Activated naive CD8-positive, alpha-beta T cell treated with anti-CD3 and anti-CD28 coated beads, Interleukin-2, amount 10 ng/mL, durations not matched to agents 7 days and 5 days (primary cell): Measurements from ENCODE around the gene TLX3. TPM values are rescaled to one million over a fixed set of nuclear protein-coding genes. Genes with fewer than 3 reads are reported as not detected.
A peak's percentile ranks its signal among the peaks of the same experiment; 100 is the strongest.
"Not testable (repeated sequence)": the region's sequence is repeated elsewhere in the genome, so short reads cannot be mapped to it uniquely, and the experiment has no call there.

Experiments used
- ATAC-seq: fragments of 150-1000 bp; cut with Tn5 transposase; one replicate; pipeline ENCODE4 v1.10.0; 2021; ENCODE audit warnings: low read depth, moderate library complexity
- POLR2A ChIA-PET: fragments of 350-600 bp; sonication (Branson Sonifier 250); formaldehyde crosslinking; loops from one replicate; lab custom pipeline; 2021; ENCODE audit warnings: antibody characterized with exemption; lab: Charles Lee
- DNase-seq: peaks from one replicate; pipeline ENCODE4 v3.0.0; 2021
- H3K27ac Mint-ChIP-seq: one replicate; pipeline ENCODE4 v1.8.0; 2022; ENCODE audit warnings: mild to moderate bottlenecking, mixed read lengths
- H3K27me3 Mint-ChIP-seq: one replicate; pipeline ENCODE4 v1.8.0; 2022; ENCODE audit warnings: mild to moderate bottlenecking, moderate library complexity, mixed read lengths
- H3K36me3 Mint-ChIP-seq: one replicate; pipeline ENCODE4 v1.8.0; 2021; ENCODE audit warnings: mild to moderate bottlenecking, mixed read lengths
- H3K4me1 Mint-ChIP-seq: one replicate; pipeline ENCODE4 v1.8.0; 2021; ENCODE audit warnings: mixed read lengths
- H3K4me3 Mint-ChIP-seq: one replicate; pipeline ENCODE4 v1.8.0; 2022; ENCODE audit warnings: mild to moderate bottlenecking, moderate library complexity, mixed read lengths
- H3K9me3 Mint-ChIP-seq: one replicate; pipeline ENCODE4 v1.8.0; 2021; ENCODE audit warnings: mixed read lengths
- total RNA-seq, 2 experiments: library from RNA; stranded (reverse); gene quantifications; one replicate each; pipeline ENCODE4 v1.2.3, GENCODE V29; 2021

TLX3 gene
- total RNA-seq, 2 experiments from 2014 or later = not detected

GRCh38 chr5:171285465-171285864 is 23.6 kb upstream of the TLX3 start:
- no peaks in the 10 kb centered on the region for H3K9me3 Mint-ChIP-seq
- POLR2A ChIA-PET = no interaction called here
- H3K27me3 Mint-ChIP-seq = peaks cover 41% of the 10 kb centered on the region
- no peaks in the 10 kb centered on the region for H3K36me3 Mint-ChIP-seq
- H3K4me1 Mint-ChIP-seq = no peaks in the 10 kb centered on the region
- ATAC-seq (no peak), DNase-seq (no peak)
- H3K4me3 Mint-ChIP-seq = no peak overlapping the region
- no peak overlapping the region for H3K27ac Mint-ChIP-seq

GRCh38 chr5:171288066-171288465 is 21.0 kb upstream of the TLX3 start:
- H3K27me3 Mint-ChIP-seq = peaks cover 42% of the 10 kb centered on the region
- no peak overlapping the region for H3K27ac Mint-ChIP-seq
- POLR2A ChIA-PET = no interaction called here
- H3K4me1 Mint-ChIP-seq = no peaks in the 10 kb centered on the region
- no peak for DNase-seq
- no peaks in the 10 kb centered on the region for H3K36me3 Mint-ChIP-seq
- no peaks in the 10 kb centered on the region for H3K9me3 Mint-ChIP-seq
- no peak overlapping the region for H3K4me3 Mint-ChIP-seq
- ATAC-seq = no peak

DNA sequence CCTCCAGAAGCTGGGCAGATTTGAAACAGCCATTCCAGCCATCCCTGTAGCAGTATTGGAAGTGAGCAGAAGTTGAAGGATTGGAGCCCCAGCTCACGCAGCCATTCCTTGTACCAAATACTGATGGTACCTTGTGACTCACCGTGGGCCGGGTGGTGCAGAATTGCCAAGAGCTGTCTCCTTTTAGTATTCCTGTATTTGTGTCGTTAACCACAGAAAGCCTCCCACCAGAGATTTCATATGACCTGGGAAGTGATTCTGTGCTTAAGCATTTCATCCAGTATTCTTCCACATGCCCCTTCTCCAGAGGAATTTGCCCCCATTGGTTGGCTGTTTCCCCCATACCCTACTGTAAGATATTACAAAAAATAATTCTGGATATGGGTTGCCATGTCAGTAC is 17.7 kb upstream of the TLX3 start:
- no peak for ATAC-seq
- H3K9me3 Mint-ChIP-seq = no peaks in the 10 kb centered on the region
- POLR2A ChIA-PET = no interaction called here
- DNase-seq = no peak
- H3K4me1 Mint-ChIP-seq = no peaks in the 10 kb centered on the region
- peaks cover 37% of the 10 kb centered on the region for H3K27me3 Mint-ChIP-seq
- H3K36me3 Mint-ChIP-seq = peaks cover 1% of the 10 kb centered on the region
- H3K4me3 Mint-ChIP-seq = no peak overlapping the region
- H3K27ac Mint-ChIP-seq = no peak overlapping the region

GRCh38 chr5:171295299-171295698 is 13.7 kb upstream of the TLX3 start:
- no peak for DNase-seq
- no peaks in the 10 kb centered on the region for H3K4me1 Mint-ChIP-seq

GRCh38 chr5:171295801-171296200 is 13.2 kb upstream of the TLX3 start:
- no peak for ATAC-seq
- Mint-ChIP-seq H3K27me3 (peaks cover 44% of the 10 kb centered on the region), H3K4me3 (no peak overlapping the region), H3K36me3 (peaks cover 1% of the 10 kb centered on the region), H3K27ac (no peak overlapping the region), H3K4me1 (no peaks in the 10 kb centered on the region), H3K9me3 (no peaks in the 10 kb centered on the region)
- no peak for DNase-seq
- POLR2A ChIA-PET = no interaction called here

More at GRCh38 chr5:171295299-171295698, 13.7 kb upstream of the TLX3 start:
- Mint-ChIP-seq H3K9me3 (no peaks in the 10 kb centered on the region), H3K4me3 (no peak overlapping the region), H3K27me3 (peaks cover 39% of the 10 kb centered on the region), H3K36me3 (peaks cover 1% of the 10 kb centered on the region), H3K27ac (no peak overlapping the region)
- no peak for ATAC-seq
- POLR2A ChIA-PET = no interaction called here

DNA sequence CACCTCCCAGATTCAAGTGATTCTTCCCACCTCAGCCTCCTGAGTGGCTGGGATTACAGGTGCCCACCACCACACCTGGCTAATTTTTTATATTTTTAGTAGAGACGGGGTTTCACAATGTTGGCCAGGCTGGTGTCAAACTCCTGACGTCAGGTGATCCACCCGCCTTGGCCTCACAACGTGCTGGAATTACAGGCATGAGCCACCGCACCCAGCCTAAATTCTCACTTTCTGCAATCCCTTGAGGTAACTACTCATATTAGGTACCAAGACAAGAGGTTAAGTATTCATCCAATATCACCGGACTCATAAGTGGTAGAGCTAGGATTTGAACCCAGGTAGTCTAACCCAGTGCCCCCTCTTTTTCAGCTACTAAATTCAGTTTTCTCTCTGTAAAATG is 11.1 kb upstream of the TLX3 start:
- H3K27me3 Mint-ChIP-seq = peaks cover 45% of the 10 kb centered on the region
- POLR2A ChIA-PET, ATAC-seq: not testable (repeated sequence)

GRCh38 chr5:171299228-171299627 is 9.8 kb upstream of the TLX3 start:
- H3K36me3 Mint-ChIP-seq = peaks cover 1% of the 10 kb centered on the region
- H3K27me3 Mint-ChIP-seq = peaks cover 52% of the 10 kb centered on the region
- H3K27ac Mint-ChIP-seq = no peak overlapping the region
- H3K9me3 Mint-ChIP-seq = no peaks in the 10 kb centered on the region
- POLR2A ChIA-PET = no interaction called here
- H3K4me1 Mint-ChIP-seq = no peaks in the 10 kb centered on the region
- H3K4me3 Mint-ChIP-seq = no peak overlapping the region
- ATAC-seq (no peak), DNase-seq (no peak)

More for the DNA sequence above, 11.1 kb upstream of the TLX3 start:
- H3K9me3 Mint-ChIP-seq, H3K4me1 Mint-ChIP-seq, H3K36me3 Mint-ChIP-seq, H3K4me3 Mint-ChIP-seq, H3K27ac Mint-ChIP-seq, DNase-seq: not testable (repeated sequence)

DNA sequence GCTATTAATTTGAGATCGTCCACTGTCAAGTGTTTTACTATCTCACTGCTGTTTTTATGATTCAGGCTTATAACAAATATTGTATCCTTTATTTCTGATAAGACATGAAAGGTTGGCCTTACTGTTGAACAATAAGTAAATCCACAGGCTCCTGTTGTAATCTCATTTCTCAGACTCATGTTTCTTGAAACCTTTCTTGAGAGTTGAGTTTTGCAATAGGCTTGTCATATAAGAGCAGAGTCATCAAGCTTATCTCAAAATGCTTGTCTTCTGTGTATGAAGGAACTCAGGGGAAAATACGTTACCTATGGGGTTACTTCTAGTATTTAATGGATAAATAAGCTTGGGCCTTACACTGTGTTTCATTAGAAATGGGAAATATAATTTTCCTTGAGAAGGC is 9.2 kb upstream of the TLX3 start:
- ATAC-seq = no peak
- POLR2A ChIA-PET = no interaction called here
- H3K36me3 Mint-ChIP-seq = no peaks in the 10 kb centered on the region
- H3K27me3 Mint-ChIP-seq = peaks cover 56% of the 10 kb centered on the region
- no peaks in the 10 kb centered on the region for H3K9me3 Mint-ChIP-seq
- H3K4me1 Mint-ChIP-seq = no peaks in the 10 kb centered on the region
- H3K27ac Mint-ChIP-seq = no peak overlapping the region
- no peak overlapping the region for H3K4me3 Mint-ChIP-seq
- no peak for DNase-seq

- no peak for ATAC-seq
- peaks cover 52% of the 10 kb centered on the region for H3K27me3 Mint-ChIP-seq
Observed at GRCh38 chr5:171300358-171300757, 8.7 kb upstream of the TLX3 start.

DNA sequence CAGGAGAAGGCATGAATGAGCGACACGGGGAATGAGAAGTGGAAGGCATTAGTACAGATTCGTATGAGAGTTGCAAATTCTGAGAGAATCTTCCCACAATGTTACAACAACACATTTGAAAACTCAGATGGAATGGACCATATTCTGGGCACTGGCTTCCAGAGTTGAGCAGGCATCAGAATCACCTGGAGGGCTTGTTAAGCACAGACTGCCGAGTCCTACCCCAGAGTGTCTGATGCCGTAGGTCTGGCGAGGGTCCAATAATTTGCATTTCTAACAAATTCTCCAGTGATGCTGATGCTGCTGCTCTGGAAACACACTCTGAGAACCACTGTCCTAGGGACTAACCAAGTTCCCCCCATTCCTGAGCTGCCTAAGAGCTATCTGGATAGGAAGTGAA is 2.9 kb upstream of the TLX3 start:
- Mint-ChIP-seq H3K27me3 (peaks cover 72% of the 10 kb centered on the region), H3K9me3 (no peaks in the 10 kb centered on the region), H3K36me3 (no peaks in the 10 kb centered on the region), H3K27ac (no peak overlapping the region), H3K4me1 (peaks cover 10% of the 10 kb centered on the region), H3K4me3 (no peak overlapping the region)
- DNase-seq = no peak
- no peak for ATAC-seq
- POLR2A ChIA-PET = interaction anchor here (1.1 kb wide), 1 partner anchor 579 kb away, joined by 3 read pairs; no protein-coding TSS in a partner anchor

More at GRCh38 chr5:171300358-171300757, 8.7 kb upstream of the TLX3 start:
- Mint-ChIP-seq H3K9me3 (no peaks in the 10 kb centered on the region), H3K27ac (no peak overlapping the region), H3K36me3 (no peaks in the 10 kb centered on the region), H3K4me1 (no peaks in the 10 kb centered on the region), H3K4me3 (no peak overlapping the region)
- POLR2A ChIA-PET = no interaction called here
- DNase-seq = no peak

GRCh38 chr5:171306781-171307591 is 2.1 kb upstream of the TLX3 start:
- POLR2A ChIA-PET = interaction anchor here (0.5 to 1.1 kb wide), 2 partner anchors 86 to 579 kb away, joined by 3 read pairs; no protein-coding TSS in a partner anchor
- no peak overlapping the region for H3K27ac Mint-ChIP-seq
- peaks cover 69% of the 10 kb centered on the region for H3K27me3 Mint-ChIP-seq
- DNase-seq (no peak), ATAC-seq (no peak)
- H3K9me3 Mint-ChIP-seq = no peaks in the 10 kb centered on the region
- no peak overlapping the region for H3K4me3 Mint-ChIP-seq
- peaks cover 10% of the 10 kb centered on the region for H3K4me1 Mint-ChIP-seq
- H3K36me3 Mint-ChIP-seq = no peaks in the 10 kb centered on the region

DNA sequence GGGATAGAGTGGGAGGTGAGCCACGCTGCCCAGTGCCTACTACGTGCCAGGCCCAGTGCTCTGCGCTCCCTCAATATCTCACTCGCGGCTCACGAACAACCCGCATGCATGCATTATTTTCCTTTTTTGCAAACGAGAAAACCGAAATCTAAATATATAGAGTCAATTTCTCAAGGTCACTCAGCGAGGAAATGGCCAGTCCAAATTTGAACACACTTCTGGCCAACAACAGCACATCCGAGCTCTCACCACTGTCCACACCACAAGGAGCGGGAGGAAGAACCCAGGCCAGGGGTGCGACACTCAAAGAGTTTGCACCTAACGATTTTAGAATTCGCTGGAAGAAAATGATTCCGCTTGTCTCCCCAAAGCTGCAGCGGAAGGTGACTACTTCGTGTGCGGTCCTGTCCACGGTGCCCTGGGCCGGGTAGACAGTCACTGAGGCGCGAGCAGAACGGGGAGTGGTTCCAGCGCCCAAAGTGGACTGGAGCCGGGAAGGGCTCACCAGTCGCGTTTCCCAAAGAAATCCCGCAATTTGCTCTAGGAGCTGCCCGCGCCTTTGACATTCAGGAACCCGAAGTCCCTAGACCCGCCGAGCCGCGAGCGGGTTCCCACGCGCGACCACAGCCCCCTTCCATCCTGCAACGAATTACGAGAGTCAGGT is 1.1 kb upstream of the TLX3 start:
- POLR2A ChIA-PET = no interaction called here
- no peak overlapping the region for H3K4me3 Mint-ChIP-seq
- ATAC-seq (no peak), DNase-seq (peak; percentile 35)
- peaks cover 73% of the 10 kb centered on the region for H3K27me3 Mint-ChIP-seq
- no peaks in the 10 kb centered on the region for H3K9me3 Mint-ChIP-seq
- H3K36me3 Mint-ChIP-seq = peaks cover 2% of the 10 kb centered on the region
- peaks cover 12% of the 10 kb centered on the region for H3K4me1 Mint-ChIP-seq
- peak overlapping the region; percentile 34 for H3K27ac Mint-ChIP-seq

DNA sequence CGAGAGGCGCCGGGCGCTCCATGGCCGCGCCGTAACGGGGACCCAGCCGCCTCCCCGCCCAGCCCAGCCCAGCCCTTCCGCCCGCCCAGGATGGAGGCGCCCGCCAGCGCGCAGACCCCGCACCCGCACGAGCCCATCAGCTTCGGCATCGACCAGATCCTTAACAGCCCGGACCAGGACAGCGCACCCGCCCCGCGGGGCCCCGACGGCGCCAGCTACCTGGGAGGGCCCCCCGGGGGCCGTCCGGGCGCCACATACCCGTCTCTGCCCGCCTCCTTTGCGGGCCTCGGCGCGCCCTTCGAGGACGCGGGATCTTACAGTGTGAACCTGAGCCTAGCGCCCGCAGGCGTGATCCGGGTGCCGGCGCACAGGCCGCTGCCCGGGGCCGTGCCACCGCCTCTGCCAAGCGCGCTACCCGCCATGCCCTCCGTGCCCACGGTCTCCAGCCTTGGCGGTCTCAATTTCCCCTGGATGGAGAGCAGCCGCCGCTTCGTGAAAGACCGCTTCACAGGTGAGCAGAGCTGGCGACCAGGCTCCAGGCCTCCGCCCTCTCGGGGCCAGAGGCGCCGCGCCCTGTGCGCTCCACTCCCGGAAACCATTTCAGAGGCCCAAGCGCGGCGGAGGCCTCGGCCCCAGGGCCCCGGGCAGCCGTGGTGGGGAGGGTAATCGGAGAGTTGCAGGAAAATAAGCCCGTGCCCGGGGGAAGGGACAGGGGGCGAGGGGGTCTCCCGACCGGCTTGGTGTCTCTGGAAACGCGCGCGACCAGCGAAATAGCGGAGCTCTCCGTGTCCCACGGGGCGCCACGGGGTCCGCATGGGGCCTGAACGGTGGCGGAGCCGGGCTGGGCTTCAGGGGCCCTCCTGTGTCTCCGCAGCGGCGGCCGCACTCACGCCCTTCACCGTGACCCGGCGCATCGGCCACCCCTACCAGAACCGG is 496 bp downstream of the TLX3 start:
- no peaks in the 10 kb centered on the region for H3K9me3 Mint-ChIP-seq
- no peak for ATAC-seq
- peaks cover 20% of the 10 kb centered on the region for H3K4me1 Mint-ChIP-seq
- H3K36me3 Mint-ChIP-seq = peaks cover 2% of the 10 kb centered on the region
- H3K27me3 Mint-ChIP-seq = peaks cover 74% of the 10 kb centered on the region
- POLR2A ChIA-PET = no interaction called here
- DNase-seq = peak; percentile 46
- H3K4me3 Mint-ChIP-seq = peak overlapping the region; percentile 39
- no peak overlapping the region for H3K27ac Mint-ChIP-seq
